GM23338 (cell line): ENCODE results near the gene PIGA.

ENCODE experiments used
- CTCF ChIP-seq, 2 experiments: fragments of 200-600 bp in 1 of 2; sonication (generic) in 1 of 2; conservative IDR thresholded peaks; 2 replicates each; pipeline versions ENCODE4 v1.5.1 to v1.6.1; 2016 to 2017; ENCODE audit warnings: antibody characterized with exemption in 2 of 2, low read depth in 2 of 2, mild to moderate bottlenecking in 2 of 2, moderate library complexity in 1 of 2
- EZH2phosphoT487 ChIP-seq: fragments of 200-600 bp; sonication (generic); IDR thresholded peaks from one replicate; pipeline ENCODE4 v1.8.1; 2018; ENCODE audit warnings: antibody characterized with exemption; ENCODE audit not compliant: unreplicated experiment

- TF ChIP-seq EZH2phosphoT487: no peak
- no peak for TF ChIP-seq CTCF (conservative IDR thresholded peaks at IDR 0.05; ENCODE audit: low read depth in 2 of 2)
Observed at GRCh38 chrX:15334561-15334960, 762 bp downstream of the PIGA start.
